Bronchial epithelial cell (primary cell): ENCODE measurements around the gene TSPEAR. TPM values are rescaled to one million over a fixed set of nuclear protein-coding genes. Genes with fewer than 3 reads are reported as not detected.
A peak's percentile ranks its signal among the peaks of the same experiment; 100 is the strongest.

Experiments
- DNase-seq: peaks from one replicate; pipeline ENCODE4 v3.0.0-alpha.2; 2010; ENCODE audit warnings: low read depth
- FAIRE-seq: peaks from 2 replicates; lab custom pipeline; 2011; peaks lifted over from hg19 to GRCh38; lab: Jason Lieb, UNC
- H3K27me3 ChIP-seq: 2 replicates; pipeline ENCODE4 v1.5.1; 2011; ENCODE audit warnings: low read length; ENCODE audit not compliant: control insufficient read depth, insufficient read depth
- H3K36me3 ChIP-seq: 2 replicates; pipeline ENCODE4 v1.5.1; 2011; ENCODE audit warnings: low read length; ENCODE audit not compliant: control insufficient read depth, insufficient read depth
- H3K4me3 ChIP-seq: 2 replicates; pipeline ENCODE4 v1.5.1; 2011; ENCODE audit warnings: mild to moderate bottlenecking, low read depth, low read length, control low read depth
- CTCF ChIP-seq: IDR thresholded peaks from 2 replicates; pipeline ENCODE4 v1.5.1; 2011; ENCODE audit warnings: mild to moderate bottlenecking, moderate library complexity, low read length, control low read depth, inconsistent platforms; ENCODE audit not compliant: insufficient read depth, severe bottlenecking
- total RNA-seq: library from RNA; depleted of rRNA; stranded (reverse); fragments of >200 nt; gene quantifications from 2 replicates; pipeline ENCODE4 v1.2.1, GENCODE V29; 2014

TSPEAR gene
- total RNA-seq, 1 donor from 2014 or later: not detected

- no peaks in the 10 kb centered on the region for H3K36me3 ChIP-seq
- no peaks in the 10 kb centered on the region for H3K27me3 ChIP-seq
- no peak overlapping the region for H3K4me3 ChIP-seq
- no peak for FAIRE-seq
- DNase-seq: no peak
- no peak for TF ChIP-seq CTCF
Observed at GRCh38 chr21:44486302-44486701, 225.1 kb downstream of the TSPEAR start.

GRCh38 chr21:44485796-44486195 is 225.6 kb downstream of the TSPEAR start:
- H3K4me3 ChIP-seq: no peak overlapping the region
- DNase-seq (no peak), FAIRE-seq (peak; percentile 66)
- no peaks in the 10 kb centered on the region for H3K36me3 ChIP-seq
- no peaks in the 10 kb centered on the region for H3K27me3 ChIP-seq
- no peak for TF ChIP-seq CTCF

GRCh38 chr21:44485254-44485793 is 226.0 kb downstream of the TSPEAR start:
- Histone ChIP-seq H3K4me3 (no peak overlapping the region), H3K27me3 (no peaks in the 10 kb centered on the region), H3K36me3 (no peaks in the 10 kb centered on the region)
- no peak for DNase-seq
- no peak for FAIRE-seq
- TF ChIP-seq CTCF: no peak

GRCh38 chr21:44484498-44485253 is 226.7 kb downstream of the TSPEAR start:
- no peak for FAIRE-seq
- TF ChIP-seq CTCF: no peak

GRCh38 chr21:44483288-44484237 is 227.8 kb downstream of the TSPEAR start:
- TF ChIP-seq CTCF: no peak
- DNase-seq: no peak
- Histone ChIP-seq H3K4me3 (no peak overlapping the region), H3K36me3 (no peaks in the 10 kb centered on the region), H3K27me3 (no peaks in the 10 kb centered on the region)
- FAIRE-seq: no peak

More at GRCh38 chr21:44484498-44485253, 226.7 kb downstream of the TSPEAR start:
- DNase-seq: no peak
- no peaks in the 10 kb centered on the region for H3K36me3 ChIP-seq
- no peaks in the 10 kb centered on the region for H3K27me3 ChIP-seq
- no peak overlapping the region for H3K4me3 ChIP-seq
